Gastrocnemius medialis (tissue), 4 donors: Measurements from ENCODE around the gene ADCY1. TPM values are rescaled to one million over a fixed set of nuclear protein-coding genes. Genes with fewer than 3 reads are reported as not detected.

Experiments used
- ATAC-seq, 2 donors: fragments of 150-250 bp; one replicate each; pipeline ENCODE4 v1.9.1; 2016
- DNase-seq, 2 donors: peaks; one replicate each; pipeline ENCODE4 v3.0.0-alpha.2; 2019
- H3K27ac ChIP-seq, 4 donors: fragments of 200-600 bp; sonication (generic); 1 replicate in 1 of 4; 2 replicates in 3 of 4; pipeline ENCODE4 v1.5.1; 2016 to 2018; ENCODE audit warnings: mild to moderate bottlenecking in 2 of 4, moderate library complexity in 1 of 4
- H3K27me3 ChIP-seq, 3 donors: fragments of 200-600 bp; sonication (generic) in 2 of 3; 1 replicate in 1 of 3; 2 replicates in 2 of 3; pipeline versions ENCODE4 v1.5.1 to v1.6.0; 2016 to 2019; ENCODE audit warnings: mild to moderate bottlenecking in 1 of 3, moderate library complexity in 1 of 3
- H3K36me3 ChIP-seq, 2 donors: fragments of 200-600 bp; sonication (generic) in 1 of 2; one replicate each; pipeline ENCODE4 v1.5.1; 2017 to 2018
- H3K4me1 ChIP-seq, 2 donors: fragments of 200-600 bp; sonication (generic) in 1 of 2; one replicate each; pipeline ENCODE4 v1.5.1; 2016 to 2017; ENCODE audit warnings: mild to moderate bottlenecking in 2 of 2
- H3K4me3 ChIP-seq, 4 donors: fragments of 200-600 bp; sonication (generic) in 3 of 4; 1 replicate in 1 of 4; 2 replicates in 3 of 4; pipeline ENCODE4 v1.5.1; 2016 to 2019; ENCODE audit warnings: mild to moderate bottlenecking in 2 of 4
- H3K9me3 ChIP-seq, 3 donors: fragments of 200-600 bp; sonication (generic) in 2 of 3; 1 replicate in 1 of 3; 2 replicates in 2 of 3; pipeline ENCODE4 v1.5.1; 2016 to 2019
- POLR2A ChIP-seq, 2 donors: fragments of 450-650 bp; IDR thresholded peaks; one replicate each; pipeline ENCODE4 v1.6.1; 2017; ENCODE audit warnings: antibody characterized with exemption in 2 of 2, mild to moderate bottlenecking in 2 of 2, moderate library complexity in 2 of 2
- in situ Hi-C, 4 donors: fragments of 200-750 bp; cut with MboI; loops; one replicate each; pipeline versions ENCODE4 v1.15.0 to v1.8.0; 2017; ENCODE audit warnings: low sequenced_read_pairs in 4 of 4
- intact Hi-C: fragments of 100-400 bp; cut with DNase I; formaldehyde crosslinking; loops from one replicate; pipeline ENCODE4 v1.15.1; 2023; ENCODE audit warnings: low total_unique reads
- total RNA-seq, 4 donors: library from RNA; depleted of rRNA; stranded (reverse); fragments of >200 nt; gene quantifications; one replicate each; pipeline versions ENCODE4 v1.1.0 to v1.2.3, GENCODE V29; 2016
- TF ChIP-seq, protein P1 (sequence below), 5 experiments: fragments of 450-650 bp in 3 of 5; fragments of 200-600 bp in 2 of 5; sonication (generic) in 2 of 5; IDR thresholded peaks in 4 of 5; conservative IDR thresholded peaks in 1 of 5; 1 replicate in 4 of 5; 2 replicates in 1 of 5; pipeline ENCODE4 v1.5.1; 2016 to 2019; ENCODE audit warnings: antibody characterized with exemption in 5 of 5, mild to moderate bottlenecking in 3 of 5, moderate library complexity in 3 of 5

The ADCY1 gene
- total RNA-seq, 4 donors from 2014 or later, result 0.42 to 3.5 (median 1.4) TPM

DNA sequence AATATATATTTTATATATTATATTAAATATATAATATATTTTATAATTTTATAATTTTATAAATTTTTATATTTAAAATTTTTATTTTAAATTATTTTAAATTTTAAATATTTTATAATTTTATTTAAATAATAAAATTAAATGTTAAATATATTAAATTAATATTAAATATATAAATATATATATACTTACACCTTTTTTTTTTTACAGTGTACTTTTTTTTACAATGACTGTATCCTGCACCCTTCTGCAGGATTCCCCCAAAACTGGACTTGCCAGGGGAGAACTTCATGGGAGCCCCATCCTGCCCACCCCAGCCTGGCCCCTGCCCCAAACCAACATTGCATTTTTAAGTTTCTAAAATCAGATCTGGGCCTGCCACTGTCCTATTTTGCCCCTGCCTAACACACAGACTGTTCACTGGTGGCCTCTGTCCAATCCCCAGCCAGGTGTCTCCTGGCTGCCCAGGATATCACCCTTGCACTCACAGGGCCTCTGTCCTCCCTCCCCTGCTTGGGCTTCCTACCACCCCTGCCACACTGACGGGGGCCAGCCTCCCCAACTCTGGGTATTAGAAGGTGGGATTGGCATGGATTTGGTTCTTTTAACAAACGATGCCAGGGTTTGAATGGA lies 138.0 kb downstream of the ADCY1 start:
- TF ChIP-seq, protein P1, sequence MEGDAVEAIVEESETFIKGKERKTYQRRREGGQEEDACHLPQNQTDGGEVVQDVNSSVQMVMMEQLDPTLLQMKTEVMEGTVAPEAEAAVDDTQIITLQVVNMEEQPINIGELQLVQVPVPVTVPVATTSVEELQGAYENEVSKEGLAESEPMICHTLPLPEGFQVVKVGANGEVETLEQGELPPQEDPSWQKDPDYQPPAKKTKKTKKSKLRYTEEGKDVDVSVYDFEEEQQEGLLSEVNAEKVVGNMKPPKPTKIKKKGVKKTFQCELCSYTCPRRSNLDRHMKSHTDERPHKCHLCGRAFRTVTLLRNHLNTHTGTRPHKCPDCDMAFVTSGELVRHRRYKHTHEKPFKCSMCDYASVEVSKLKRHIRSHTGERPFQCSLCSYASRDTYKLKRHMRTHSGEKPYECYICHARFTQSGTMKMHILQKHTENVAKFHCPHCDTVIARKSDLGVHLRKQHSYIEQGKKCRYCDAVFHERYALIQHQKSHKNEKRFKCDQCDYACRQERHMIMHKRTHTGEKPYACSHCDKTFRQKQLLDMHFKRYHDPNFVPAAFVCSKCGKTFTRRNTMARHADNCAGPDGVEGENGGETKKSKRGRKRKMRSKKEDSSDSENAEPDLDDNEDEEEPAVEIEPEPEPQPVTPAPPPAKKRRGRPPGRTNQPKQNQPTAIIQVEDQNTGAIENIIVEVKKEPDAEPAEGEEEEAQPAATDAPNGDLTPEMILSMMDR (IDR thresholded peaks at IDR 0.05 in 4 of 5, conservative IDR thresholded peaks at IDR 0.05 in 1 of 5), result no peak
- TF ChIP-seq POLR2A (IDR thresholded peaks at IDR 0.05), result no peak
- Histone ChIP-seq H3K4me1 (peaks cover 0 to 2% of the 10 kb centered on the region in 2 donors), H3K36me3 (no peaks in the 10 kb centered on the region), H3K9me3 (no peaks in the 10 kb centered on the region), H3K4me3 (no peak overlapping the region), H3K27me3 (no peaks in the 10 kb centered on the region), H3K27ac (no peak overlapping the region)
- ATAC-seq (no peak), DNase-seq (no peak)
- in situ Hi-C loops (no loop called here), intact Hi-C loops (no loop called here)

GRCh38 chr7:45712872-45713668 lies 138.9 kb downstream of the ADCY1 start:
- no peak overlapping the region for H3K4me3 ChIP-seq
- intact Hi-C loops, result no loop called here
- no peak for DNase-seq
- no peak overlapping the region for H3K27ac ChIP-seq
- no peaks in the 10 kb centered on the region for H3K27me3 ChIP-seq
- no peaks in the 10 kb centered on the region for H3K9me3 ChIP-seq
- H3K36me3 ChIP-seq, result no peaks in the 10 kb centered on the region
- in situ Hi-C loops, result no loop called here
- no peak for ATAC-seq
- peaks cover 0 to 2% of the 10 kb centered on the region in 2 donors for H3K4me1 ChIP-seq
- TF ChIP-seq POLR2A (IDR thresholded peaks at IDR 0.05), result no peak
- TF ChIP-seq, protein P1 (IDR thresholded peaks at IDR 0.05 in 4 of 5, conservative IDR thresholded peaks at IDR 0.05 in 1 of 5), result no peak

DNA sequence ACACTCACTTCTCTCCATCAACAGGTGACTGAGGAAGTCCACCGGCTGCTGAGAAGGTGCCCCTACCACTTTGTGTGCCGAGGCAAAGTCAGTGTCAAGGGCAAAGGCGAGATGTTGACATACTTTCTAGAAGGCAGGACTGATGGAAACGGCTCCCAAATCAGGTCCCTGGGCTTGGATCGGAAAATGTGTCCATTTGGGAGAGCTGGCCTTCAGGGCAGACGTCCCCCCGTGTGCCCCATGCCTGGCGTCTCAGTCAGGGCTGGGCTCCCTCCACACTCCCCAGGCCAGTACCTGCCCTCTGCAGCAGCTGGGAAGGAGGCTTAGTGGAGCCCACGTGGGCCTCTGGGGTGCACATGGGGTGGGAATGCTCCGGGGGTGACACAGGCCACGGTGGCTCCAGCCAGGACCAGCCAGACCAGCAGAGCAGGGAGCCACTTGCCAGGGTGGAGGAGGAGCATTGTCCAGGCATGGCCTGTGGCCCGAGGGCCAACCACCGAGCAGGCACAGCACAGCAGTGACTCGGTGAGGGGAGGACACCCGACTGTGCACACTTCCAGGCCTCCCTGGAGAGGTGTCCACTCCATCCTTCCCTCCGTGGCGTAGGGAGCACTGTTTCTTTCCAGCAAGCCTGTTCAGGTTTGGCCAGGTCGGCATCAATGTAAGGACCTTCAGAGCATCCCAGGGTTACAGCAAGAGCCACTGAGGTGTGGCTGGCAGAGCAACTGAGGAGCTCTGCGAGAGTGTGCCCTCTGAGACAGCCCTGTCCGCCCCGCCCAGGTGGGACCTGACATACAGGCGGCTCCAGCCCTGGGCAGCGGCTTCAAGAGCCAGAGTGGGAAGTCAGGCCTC lies 139.7 kb downstream of the ADCY1 start:
- peaks cover 0 to 2% of the 10 kb centered on the region in 2 donors for H3K4me1 ChIP-seq
- no peaks in the 10 kb centered on the region for H3K9me3 ChIP-seq
- H3K36me3 ChIP-seq, result no peaks in the 10 kb centered on the region
- intact Hi-C loops, result no loop called here
- DNase-seq (no peak), ATAC-seq (no peak)
- H3K27ac ChIP-seq, result no peak overlapping the region
- in situ Hi-C loops, result no loop called here
- H3K4me3 ChIP-seq, result no peak overlapping the region
- TF ChIP-seq, protein P1 (IDR thresholded peaks at IDR 0.05 in 4 of 5, conservative IDR thresholded peaks at IDR 0.05 in 1 of 5), result no peak
- TF ChIP-seq POLR2A (IDR thresholded peaks at IDR 0.05), result no peak
- H3K27me3 ChIP-seq, result no peaks in the 10 kb centered on the region

- Histone ChIP-seq H3K4me1 (peaks cover 0 to under 1% of the 10 kb centered on the region in 2 donors), H3K27me3 (no peaks in the 10 kb centered on the region), H3K4me3 (no peak overlapping the region), H3K9me3 (no peaks in the 10 kb centered on the region), H3K27ac (no peak overlapping the region), H3K36me3 (no peaks in the 10 kb centered on the region)
- TF ChIP-seq, protein P1 (IDR thresholded peaks at IDR 0.05 in 4 of 5, conservative IDR thresholded peaks at IDR 0.05 in 1 of 5), result no peak
- TF ChIP-seq POLR2A (IDR thresholded peaks at IDR 0.05), result no peak
- ATAC-seq, result no peak
- intact Hi-C loops (no loop called here), in situ Hi-C loops (no loop called here)
- DNase-seq, result no peak
Observed at GRCh38 chr7:45714521-45714820, 140.3 kb downstream of the ADCY1 start.
